Erythroblast (primary cell): Measurements from ENCODE around the gene ZNF202.

ENCODE experiments used
- GATA1 ChIP-seq: IDR thresholded peaks from 2 replicates; pipeline ENCODE4 v1.6.1; 2011; ENCODE audit warnings: low read depth, mild to moderate bottlenecking, control low read depth, low read length, moderate library complexity
- POLR2A ChIP-seq: IDR thresholded peaks from 2 replicates; pipeline ENCODE4 v1.6.1; 2011; ENCODE audit warnings: mild to moderate bottlenecking, low read length

DNA sequence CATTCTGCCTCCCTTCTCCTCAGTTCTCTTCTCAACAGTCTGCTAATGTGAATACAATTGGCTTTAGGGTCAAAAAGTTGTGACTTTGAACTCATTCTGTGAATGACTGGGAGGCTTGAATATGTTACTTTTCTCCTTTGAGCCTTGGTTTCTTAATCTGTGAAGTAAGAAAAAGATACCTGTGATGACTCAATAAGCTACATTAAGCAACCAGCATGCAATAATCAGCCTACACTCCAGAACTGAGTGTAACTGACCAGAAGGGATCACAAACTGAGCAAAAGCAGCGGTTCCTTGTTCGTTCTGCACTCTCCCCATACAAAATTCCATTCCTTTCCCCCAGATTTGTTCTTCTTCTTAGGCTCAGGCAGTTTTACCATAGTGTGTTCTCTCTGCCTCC, 23.4 kb downstream of the ZNF202 start:
- TF ChIP-seq POLR2A (no peak), GATA1 (no peak)
